Suprapubic skin (tissue), 4 donors: ENCODE results near the gene MLH1.

ENCODE experiments used
- CTCF ChIP-seq, 2 donors: fragments of 200-600 bp in 1 of 2; fragments of 450-650 bp in 1 of 2; sonication (generic) in 1 of 2; IDR thresholded peaks; one replicate each; pipeline ENCODE4 v1.5.1; 2016 to 2019; ENCODE audit warnings: antibody characterized with exemption in 2 of 2, mild to moderate bottlenecking in 1 of 2, moderate library complexity in 1 of 2
- EP300 ChIP-seq: sonication (generic); formaldehyde crosslinking; IDR thresholded peaks from one replicate; pipeline ENCODE4 v1.6.1; 2017; ENCODE audit warnings: antibody characterized with exemption
- POLR2A ChIP-seq, 2 donors: fragments of 450-650 bp; IDR thresholded peaks; one replicate each; pipeline ENCODE4 v1.6.1; 2017; ENCODE audit warnings: antibody characterized with exemption in 2 of 2, mild to moderate bottlenecking in 2 of 2, moderate library complexity in 2 of 2
- POLR2AphosphoS5 ChIP-seq, 3 donors: sonication (generic); formaldehyde crosslinking; IDR thresholded peaks; one replicate each; pipeline ENCODE4 v1.6.1; 2017; ENCODE audit warnings: antibody characterized with exemption in 3 of 3

DNA sequence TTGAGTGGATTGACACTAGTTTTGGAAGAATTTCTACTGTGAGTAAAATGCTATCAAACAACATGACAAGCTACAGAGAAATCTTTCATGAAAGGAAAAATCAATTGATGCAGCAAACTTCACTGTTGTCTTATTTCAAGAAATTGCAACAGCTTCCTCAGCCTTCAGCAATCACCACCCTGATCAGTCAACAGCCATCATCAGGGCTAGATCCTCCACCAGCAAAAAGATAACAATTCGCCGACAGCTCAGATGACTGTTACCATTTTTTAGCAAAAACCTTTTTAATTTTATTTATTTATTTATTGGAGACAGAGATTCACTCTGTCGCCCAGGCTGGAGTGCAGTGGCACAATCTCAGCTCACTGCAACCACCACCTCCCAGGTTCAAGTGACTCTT is 44.0 kb downstream of the MLH1 start:
- TF ChIP-seq CTCF (IDR thresholded peaks at IDR 0.05) (no peak), POLR2A (IDR thresholded peaks at IDR 0.05) (no peak), EP300 (no peak), POLR2AphosphoS5 (IDR thresholded peaks at IDR 0.05) (no peak)
